NOMO-1 (cell line): ENCODE results near the gene GLT6D1.
"Not testable (repeated sequence)": the region's sequence is repeated elsewhere in the genome, so short reads cannot be mapped to it uniquely, and the experiment has no call there.

Experiments used
- DNase-seq, 2 experiments: peaks; one replicate each; lab custom pipeline; 2025; ENCODE audit not compliant: unreplicated experiment in 2 of 2; lab: John Stamatoyannopoulos, UW

GLT6D1 gene, protein sequence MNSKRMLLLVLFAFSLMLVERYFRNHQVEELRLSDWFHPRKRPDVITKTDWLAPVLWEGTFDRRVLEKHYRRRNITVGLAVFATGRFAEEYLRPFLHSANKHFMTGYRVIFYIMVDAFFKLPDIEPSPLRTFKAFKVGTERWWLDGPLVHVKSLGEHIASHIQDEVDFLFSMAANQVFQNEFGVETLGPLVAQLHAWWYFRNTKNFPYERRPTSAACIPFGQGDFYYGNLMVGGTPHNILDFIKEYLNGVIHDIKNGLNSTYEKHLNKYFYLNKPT

GRCh38 chr9:135639196-135639595, at the start of gene GLT6D1:
Gene GLT6D1, minus strand, starts transcription at chr9:135639540. Its CDS starts 353 bp downstream, at chr9:135639187.
- no peak for DNase-seq

- DNase-seq, result no peak
These were observed 49.7 kb upstream of the GLT6D1 start for GRCh38 chr9:135689011-135689410.

DNA sequence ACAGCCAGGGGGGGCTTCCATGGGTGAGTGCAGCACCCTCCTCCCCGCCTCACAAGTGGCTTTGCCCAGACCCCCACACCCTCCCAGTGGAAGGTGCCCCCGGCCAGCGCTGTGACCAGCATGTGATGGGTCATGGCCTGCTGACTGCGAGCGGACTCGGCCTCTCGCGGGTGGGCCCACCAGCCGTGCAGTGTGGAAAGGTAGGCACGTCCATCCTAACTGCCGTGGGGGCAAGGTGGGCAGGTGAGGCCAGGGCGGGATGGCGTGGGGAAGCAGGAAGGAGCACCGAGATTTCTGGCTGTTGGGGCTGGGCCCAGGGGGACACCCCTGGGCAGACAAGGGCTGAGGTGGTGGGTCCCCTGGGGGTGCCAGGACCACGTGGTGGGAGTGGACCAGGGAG, 47.9 kb upstream of the GLT6D1 start:
- no peak for DNase-seq

- DNase-seq, result no peak
These were observed 45.4 kb upstream of the GLT6D1 start for GRCh38 chr9:135684691-135685090.

DNA sequence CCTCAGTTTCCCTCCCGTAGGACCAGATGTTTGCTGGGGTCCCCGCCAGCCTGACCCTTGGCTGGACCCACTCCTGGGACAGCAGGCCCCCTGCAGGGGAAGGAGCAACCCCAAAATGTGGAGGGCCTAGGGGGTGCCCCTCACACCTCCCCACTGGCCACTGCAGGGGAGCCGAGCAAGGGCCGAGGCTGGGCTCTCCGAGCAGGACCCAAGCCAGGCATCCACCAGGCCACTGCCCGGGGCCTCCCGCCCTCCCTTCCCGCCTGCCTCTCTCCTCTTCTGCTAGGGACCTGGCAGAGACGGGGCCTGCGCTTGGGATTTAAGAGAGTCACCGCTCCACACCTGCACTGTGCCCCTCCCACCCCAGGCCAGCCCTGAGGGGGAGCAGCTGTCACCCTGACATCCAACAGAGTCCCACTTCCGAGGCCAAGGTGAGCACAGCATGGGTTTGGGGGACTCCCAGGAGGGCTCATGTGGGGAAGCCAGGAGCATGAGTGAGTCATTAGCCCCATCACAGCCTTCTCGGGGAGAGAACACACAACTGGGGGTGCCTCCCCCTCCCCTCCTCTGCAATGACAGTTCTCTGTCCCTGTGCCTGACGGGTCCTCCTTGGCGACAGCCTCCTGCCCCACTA, 44.2 kb upstream of the GLT6D1 start:
- no peak for DNase-seq

DNA sequence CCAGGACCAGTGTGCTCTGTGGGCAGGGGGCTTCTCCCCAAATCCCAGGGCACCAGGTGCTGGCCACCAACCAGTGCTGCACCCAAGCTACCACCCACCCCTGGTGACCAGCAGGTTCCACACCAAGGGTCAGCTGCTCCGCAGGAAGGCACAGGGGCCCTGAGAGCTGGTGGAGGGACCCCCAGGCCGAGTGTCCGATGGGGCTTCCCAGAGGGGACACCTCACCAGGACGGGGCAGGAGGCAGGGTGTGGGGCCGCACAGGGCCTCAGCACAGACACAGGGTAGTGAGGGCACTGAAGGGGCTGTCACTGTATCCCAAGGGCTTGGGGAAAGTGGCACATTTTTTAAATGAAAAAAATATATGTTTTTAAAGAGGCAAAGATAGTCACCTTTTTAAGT, 41.8 kb upstream of the GLT6D1 start:
- DNase-seq, result no peak

GRCh38 chr9:135680056-135680455, 40.7 kb upstream of the GLT6D1 start:
- DNase-seq, result no peak

DNA sequence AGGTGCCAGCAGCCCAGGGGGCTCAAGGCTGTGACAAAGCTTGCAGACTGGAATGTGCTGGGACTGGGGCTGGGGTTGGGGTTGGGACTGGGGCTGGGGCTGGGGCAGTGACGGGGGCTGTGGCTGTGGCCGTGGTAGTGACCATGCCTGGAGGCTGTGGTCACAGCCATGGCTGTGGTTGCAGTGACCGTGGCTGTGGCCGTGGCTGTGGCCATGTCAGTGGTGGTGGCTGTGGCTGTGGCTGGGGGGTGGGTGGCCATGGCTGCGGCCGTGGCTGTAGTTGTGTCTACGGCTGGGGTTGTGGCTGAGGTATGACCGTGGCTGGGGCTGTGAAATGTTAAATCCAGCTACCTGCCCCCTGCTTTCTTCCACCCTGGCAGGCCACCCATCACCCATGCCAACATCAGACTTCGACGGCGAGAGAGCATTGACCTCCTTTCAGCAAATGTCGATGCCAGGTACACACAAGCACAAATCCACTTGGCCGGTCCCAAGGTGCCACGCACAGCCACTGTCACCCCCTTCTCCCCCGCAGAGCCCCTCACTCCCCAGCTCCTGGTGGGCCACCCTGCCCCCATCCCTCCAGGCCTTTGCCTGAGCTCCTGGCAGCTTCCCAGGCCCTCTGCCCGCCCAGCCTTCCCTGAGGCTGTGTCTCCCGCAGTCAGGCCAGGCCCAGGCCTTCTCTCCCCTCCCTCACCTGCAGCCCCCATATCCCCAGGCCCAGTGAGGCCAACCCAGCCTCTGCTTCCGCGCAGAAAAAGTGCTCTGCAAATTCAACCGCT, 39.1 kb upstream of the GLT6D1 start:
- DNase-seq, result no peak

- DNase-seq, result no peak
These were observed 38.4 kb upstream of the GLT6D1 start for GRCh38 chr9:135677641-135678168.

DNA sequence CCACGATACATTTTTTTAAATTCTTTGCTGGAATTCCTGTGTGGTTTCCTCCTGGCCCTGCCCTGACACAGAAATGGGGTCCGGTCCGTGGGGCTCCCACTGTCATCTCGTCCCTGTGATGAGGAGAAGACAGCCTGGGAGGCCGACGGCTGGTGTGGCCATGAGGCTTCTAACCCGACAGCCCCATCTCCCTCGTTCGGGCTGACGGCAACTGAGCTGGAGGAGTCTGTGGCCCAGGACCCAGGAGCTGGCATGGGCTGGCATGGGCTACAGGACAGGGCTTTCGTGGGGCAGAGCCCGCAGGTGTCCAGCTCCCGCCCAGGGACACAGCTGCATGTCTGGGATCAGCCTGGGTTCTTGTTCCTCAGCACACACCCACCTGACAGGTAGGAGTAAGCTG, 37.6 kb upstream of the GLT6D1 start:
- no peak for DNase-seq

DNA sequence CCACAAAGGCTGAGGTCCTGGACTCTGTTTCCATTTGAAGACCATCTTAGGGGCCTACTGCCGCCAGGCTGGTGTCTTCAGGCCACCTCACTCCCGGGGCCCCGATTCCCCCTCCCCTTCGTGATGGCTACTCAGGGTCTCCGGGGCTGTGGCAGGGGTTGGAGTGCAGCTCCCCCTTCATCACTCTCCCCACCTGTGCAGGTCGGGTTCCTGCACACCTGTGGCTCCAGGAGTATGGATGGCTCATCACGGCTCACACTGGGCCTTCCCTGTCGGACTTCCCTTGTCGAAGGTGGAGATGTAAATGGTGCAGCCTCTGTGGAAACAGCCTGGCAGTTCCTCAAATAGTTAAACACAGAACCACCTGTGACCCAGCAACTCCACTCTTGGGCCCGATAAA, 35.6 kb upstream of the GLT6D1 start:
- no peak for DNase-seq

- no peak for DNase-seq
These were observed 34.6 kb upstream of the GLT6D1 start for GRCh38 chr9:135673941-135674340.

DNA sequence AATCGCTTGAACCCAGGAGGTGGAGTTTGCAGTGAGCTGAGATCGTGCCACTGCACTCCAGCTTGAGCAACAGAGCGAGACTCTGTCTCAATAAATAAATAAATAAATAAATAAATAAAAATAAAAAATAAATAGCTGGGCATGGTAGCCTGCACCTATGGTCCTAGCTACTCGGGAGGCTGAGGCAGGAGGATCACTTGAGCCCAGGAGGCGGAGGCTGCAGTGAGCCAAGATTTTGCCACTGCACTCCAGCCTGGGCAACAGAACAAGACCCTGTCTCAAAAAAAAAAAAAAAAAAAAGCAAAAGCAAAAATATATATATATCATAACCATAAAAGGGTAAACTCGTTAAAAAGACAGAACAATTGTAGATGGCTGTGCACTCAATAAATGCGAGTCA, 33.4 kb upstream of the GLT6D1 start:
- DNase-seq, result not testable (repeated sequence)

GRCh38 chr9:135671591-135672041, 32.3 kb upstream of the GLT6D1 start:
- DNase-seq, result no peak

DNA sequence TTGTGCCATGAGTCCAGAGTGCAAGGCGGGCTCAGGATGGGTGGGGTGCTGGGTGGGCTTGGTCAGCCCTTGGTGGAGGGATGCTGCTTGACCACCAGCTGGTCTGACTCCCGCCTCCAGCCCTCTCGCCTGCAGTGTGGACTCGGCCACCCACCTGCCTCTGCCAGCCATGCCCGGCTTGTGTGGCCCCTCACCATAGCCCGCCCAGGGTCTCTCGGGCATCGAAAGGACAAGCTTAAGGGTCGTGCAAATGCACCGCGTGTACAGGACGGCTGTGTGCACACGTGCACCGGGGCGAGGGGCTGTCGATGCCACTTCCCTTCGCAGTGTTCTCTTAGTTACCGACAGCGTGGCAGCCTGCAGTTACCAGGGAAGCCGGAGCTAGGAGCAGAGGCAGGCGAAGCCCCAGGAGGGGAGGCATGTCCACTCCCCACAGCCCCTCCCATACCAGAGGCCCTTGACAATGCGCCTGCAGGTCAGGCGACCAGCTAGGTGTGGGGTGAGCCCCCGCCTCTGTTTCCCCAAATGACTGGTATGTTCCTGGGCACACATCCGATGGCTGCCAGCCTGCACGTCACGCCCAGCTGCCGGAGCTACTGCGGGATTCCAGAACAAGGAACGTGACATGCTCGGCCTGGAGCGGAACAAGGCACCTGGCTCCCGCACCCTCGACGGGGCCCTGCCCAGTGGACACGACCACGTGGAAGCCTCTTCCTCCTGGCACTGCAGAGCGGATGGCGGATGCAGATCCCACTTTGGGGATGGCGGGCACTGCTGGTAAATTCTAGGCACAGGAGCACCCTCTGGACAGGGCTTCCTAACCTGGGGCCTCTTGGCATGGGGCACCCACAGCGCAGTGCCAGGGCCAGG, 31.6 kb upstream of the GLT6D1 start:
- no peak for DNase-seq

DNA sequence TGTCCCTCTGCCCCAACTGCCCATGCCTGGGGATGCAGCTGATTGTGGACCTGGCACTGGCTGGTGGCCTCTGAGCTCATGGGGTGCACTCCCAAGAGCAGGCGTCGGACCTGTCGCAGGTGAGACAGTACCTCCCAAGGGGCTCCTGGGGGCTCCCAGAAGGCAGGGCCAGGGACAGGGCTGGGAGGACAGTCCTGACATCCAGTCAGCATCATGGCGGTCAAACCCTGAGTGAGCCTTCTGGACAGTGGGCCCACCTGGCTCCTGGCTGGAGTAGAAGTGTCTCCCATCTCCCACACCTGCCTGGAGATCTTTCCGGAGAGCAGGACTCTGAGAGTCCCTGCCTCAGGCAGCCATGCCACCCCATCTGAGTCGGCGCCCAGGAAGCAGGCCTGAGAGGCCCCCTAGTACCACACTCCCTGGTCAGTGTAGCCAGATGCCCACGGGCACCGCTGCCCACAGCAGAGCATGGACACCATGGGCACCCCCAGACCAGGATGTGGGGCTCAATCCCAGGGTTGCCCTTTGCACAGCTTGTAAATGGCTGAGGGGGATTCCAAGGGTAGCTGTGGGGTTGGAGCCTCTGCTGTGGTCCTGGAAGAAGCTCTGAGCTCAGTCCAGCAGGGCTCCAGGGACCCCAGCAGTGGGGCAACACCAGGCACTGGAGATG, 30.4 kb upstream of the GLT6D1 start:
- DNase-seq, result no peak

GRCh38 chr9:135669018-135669417, 29.7 kb upstream of the GLT6D1 start:
- not testable (repeated sequence) for DNase-seq

DNA sequence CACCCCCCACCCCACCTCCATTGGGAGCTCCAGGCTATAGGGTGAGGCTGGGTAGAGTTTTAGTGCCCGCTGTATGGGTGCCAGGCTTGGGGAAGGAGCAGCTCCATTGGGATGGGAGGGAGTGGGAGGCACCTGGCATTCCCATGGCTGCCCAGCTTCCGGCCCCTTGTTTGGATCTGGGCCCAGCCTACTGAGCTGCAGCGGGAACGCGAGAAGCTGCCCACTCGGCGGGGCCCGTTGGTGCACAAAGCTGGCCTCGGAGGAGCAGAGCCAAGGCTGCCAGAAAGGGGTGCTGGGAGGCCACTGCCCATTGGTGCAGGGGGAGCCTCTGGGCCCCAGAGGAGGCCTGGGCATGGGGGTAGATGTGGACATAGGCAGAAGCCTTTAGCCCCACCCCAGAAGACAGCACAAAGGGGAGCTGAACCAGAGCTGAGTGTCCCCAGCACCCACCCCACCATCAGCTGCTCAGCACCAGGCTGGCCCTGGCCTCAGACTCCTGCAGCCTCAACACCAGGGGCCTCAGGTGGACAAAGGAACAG, 28.2 kb upstream of the GLT6D1 start:
- no peak for DNase-seq

DNA sequence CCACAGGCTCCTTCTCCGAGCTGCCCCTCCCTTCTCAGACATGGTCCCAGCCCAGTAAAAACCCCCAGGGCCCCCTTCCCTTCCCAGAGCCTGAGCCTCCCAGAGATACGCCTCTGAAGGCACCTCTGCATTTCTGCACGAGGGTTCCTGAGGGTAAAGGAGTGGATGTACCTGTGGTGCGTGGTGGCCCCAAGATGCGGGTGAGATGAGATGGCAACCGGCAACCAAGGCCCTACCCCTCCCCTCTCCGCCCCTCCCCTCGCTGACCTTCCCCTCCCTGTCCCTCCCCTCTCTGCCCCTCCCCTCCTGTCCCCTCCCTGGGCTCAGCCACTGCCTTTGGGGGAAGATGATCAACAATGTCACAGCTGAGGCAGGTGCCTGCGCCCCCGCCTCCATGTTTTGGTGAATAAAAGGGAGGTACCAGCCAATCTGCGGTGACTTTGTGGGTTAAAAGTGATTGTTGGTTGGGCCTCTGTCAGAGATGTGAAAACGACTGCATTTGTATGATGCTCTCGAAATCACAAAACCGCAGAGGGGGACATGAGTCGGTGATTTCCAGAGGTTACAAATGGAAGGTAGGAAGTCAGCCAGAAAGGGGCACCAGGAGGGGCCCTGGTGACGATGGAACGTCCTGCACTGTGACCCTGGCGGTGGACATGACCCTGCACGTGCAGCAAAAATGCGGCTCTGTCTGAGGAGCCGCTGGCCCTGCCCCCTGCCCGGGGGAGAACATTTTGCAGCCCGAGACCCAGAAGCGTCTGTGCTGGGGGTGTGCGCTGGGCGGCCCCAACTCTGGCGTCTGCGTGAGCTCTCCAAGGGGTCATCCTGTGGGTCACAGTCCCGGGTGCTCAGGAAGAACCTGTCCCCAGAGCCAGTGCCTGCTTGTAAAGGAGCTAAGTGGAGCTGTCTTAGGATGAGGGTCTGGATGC, 27.5 kb upstream of the GLT6D1 start:
- no peak for DNase-seq
